Measurements from ENCODE around the gene OR10H4. TPM values are rescaled to one million over a fixed set of nuclear protein-coding genes. Genes with fewer than 3 reads are reported as not detected.
"Not testable (repeated sequence)": the region's sequence is repeated elsewhere in the genome, so short reads cannot be mapped to it uniquely, and the experiment has no call there.

OR10H4 gene
- polyA plus RNA-seq, 1 experiment: not detected

- no peak for DNase-seq (ENCODE audit: low read depth, low spot score)
- ChIA-PET POLR2A (no interaction called here), CTCF (interaction anchor here (0.6 kb wide), 1 partner anchor 616 kb away, joined by 3 read pairs; no protein-coding TSS in a partner anchor)
- Histone ChIP-seq H3K4me3 (ENCODE audit: low read depth, low read length) (no peak overlapping the region), H3K27ac (ENCODE audit: low read depth, low read length) (no peak overlapping the region), H3K9me3 (ENCODE audit: control insufficient read depth, insufficient read depth, low read length) (no peaks in the 10 kb centered on the region), H3K27me3 (ENCODE audit: control insufficient read depth, insufficient read depth, low read length) (no peaks in the 10 kb centered on the region)
- no peak for TF ChIP-seq CTCF (IDR thresholded peaks at IDR 0.05; ENCODE audit: low read depth, low read length)
Measured at GRCh38 chr19:15971224-15971780, 22.5 kb downstream of the OR10H4 start.

- H3K27ac ChIP-seq (ENCODE audit: low read depth, low read length); H3K9me3 ChIP-seq (ENCODE audit: control insufficient read depth, insufficient read depth, low read length); H3K27me3 ChIP-seq (ENCODE audit: control insufficient read depth, insufficient read depth, low read length); H3K4me3 ChIP-seq (ENCODE audit: low read depth, low read length); DNase-seq (ENCODE audit: low read depth, low spot score); POLR2A ChIA-PET: not testable (repeated sequence)
- CTCF ChIA-PET: interaction anchor here (0.6 kb wide), 1 partner anchor 615 kb away, joined by 3 read pairs; no protein-coding TSS in a partner anchor
Measured at GRCh38 chr19:15972043-15972442, 23.2 kb downstream of the OR10H4 start.

- no peak overlapping the region for H3K27ac ChIP-seq (ENCODE audit: low read depth, low read length)
- H3K4me3 ChIP-seq (ENCODE audit: low read depth, low read length): no peak overlapping the region
- peaks cover 2% of the 10 kb centered on the region; the same call in 1 of the 2 replicates for H3K9me3 ChIP-seq (ENCODE audit: control insufficient read depth, insufficient read depth, low read length)
- DNase-seq (ENCODE audit: low read depth, low spot score): no peak
- no peak for TF ChIP-seq CTCF (IDR thresholded peaks at IDR 0.05; ENCODE audit: low read depth, low read length)
- ChIA-PET CTCF (no interaction called here), POLR2A (no interaction called here)
- H3K27me3 ChIP-seq (ENCODE audit: control insufficient read depth, insufficient read depth, low read length): no peaks in the 10 kb centered on the region
Measured at GRCh38 chr19:15974856-15975255, 26.0 kb downstream of the OR10H4 start.

GRCh38 chr19:15976836-15977689 is 28.3 kb downstream of the OR10H4 start:
- no peak overlapping the region for H3K4me3 ChIP-seq (ENCODE audit: low read depth, low read length)
- no peaks in the 10 kb centered on the region for H3K27me3 ChIP-seq (ENCODE audit: control insufficient read depth, insufficient read depth, low read length)
- no peak for DNase-seq (ENCODE audit: low read depth, low spot score)
- peaks cover 9% of the 10 kb centered on the region; the same call in 1 of the 2 replicates for H3K9me3 ChIP-seq (ENCODE audit: control insufficient read depth, insufficient read depth, low read length)
- CTCF ChIA-PET: no interaction called here
- TF ChIP-seq CTCF (IDR thresholded peaks at IDR 0.05; ENCODE audit: low read depth, low read length): no peak
- POLR2A ChIA-PET: no interaction called here
- H3K27ac ChIP-seq (ENCODE audit: low read depth, low read length): no peak overlapping the region

GRCh38 chr19:15977690-15978089 is 28.9 kb downstream of the OR10H4 start:
- Histone ChIP-seq H3K27ac (ENCODE audit: low read depth, low read length) (no peak overlapping the region), H3K9me3 (ENCODE audit: control insufficient read depth, insufficient read depth, low read length) (peaks cover 9% of the 10 kb centered on the region; the same call in 1 of the 2 replicates), H3K4me3 (ENCODE audit: low read depth, low read length) (no peak overlapping the region), H3K27me3 (ENCODE audit: control insufficient read depth, insufficient read depth, low read length) (no peaks in the 10 kb centered on the region)
- ChIA-PET CTCF (no interaction called here), POLR2A (no interaction called here)
- DNase-seq (ENCODE audit: low read depth, low spot score): no peak
- TF ChIP-seq CTCF (IDR thresholded peaks at IDR 0.05; ENCODE audit: low read depth, low read length): no peak

Data from AG04450 (cell line).